ENCODE results near the gene SLC9A3.
A peak's percentile ranks its signal among the peaks of the same experiment; 100 is the strongest.

SLC9A3 gene

DNA sequence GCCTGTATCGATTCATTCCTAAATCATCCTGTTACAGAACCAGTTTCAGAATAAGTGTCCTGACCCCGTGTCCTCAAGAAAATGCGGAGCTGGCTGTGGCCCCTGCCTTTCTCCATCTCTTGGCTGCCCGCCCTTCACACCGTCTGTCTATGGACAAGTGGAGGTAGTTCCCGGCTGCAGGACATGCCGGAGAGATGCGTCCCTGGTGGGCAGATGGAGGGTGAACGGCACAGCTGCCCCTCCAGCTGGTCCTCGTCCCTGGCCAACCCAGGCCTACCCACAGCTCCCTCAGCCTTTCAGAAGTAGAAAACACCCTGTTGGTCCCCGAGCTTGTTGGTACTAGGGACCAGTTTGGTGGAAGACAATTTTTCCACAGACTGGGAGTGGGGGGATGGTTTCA lies 96.0 kb downstream of the SLC9A3 start:
- Mint-ChIP-seq H3K27ac (no peak overlapping the region), H3K4me3 (no peak overlapping the region), H3K36me3 (ENCODE audit: low read depth) (peaks cover 13% of the 10 kb centered on the region), H3K9me3 (no peaks in the 10 kb centered on the region), H3K27me3 (ENCODE audit: low read depth) (no peaks in the 10 kb centered on the region), H3K4me1 (ENCODE audit: low read depth) (peaks cover 5% of the 10 kb centered on the region)

DNA sequence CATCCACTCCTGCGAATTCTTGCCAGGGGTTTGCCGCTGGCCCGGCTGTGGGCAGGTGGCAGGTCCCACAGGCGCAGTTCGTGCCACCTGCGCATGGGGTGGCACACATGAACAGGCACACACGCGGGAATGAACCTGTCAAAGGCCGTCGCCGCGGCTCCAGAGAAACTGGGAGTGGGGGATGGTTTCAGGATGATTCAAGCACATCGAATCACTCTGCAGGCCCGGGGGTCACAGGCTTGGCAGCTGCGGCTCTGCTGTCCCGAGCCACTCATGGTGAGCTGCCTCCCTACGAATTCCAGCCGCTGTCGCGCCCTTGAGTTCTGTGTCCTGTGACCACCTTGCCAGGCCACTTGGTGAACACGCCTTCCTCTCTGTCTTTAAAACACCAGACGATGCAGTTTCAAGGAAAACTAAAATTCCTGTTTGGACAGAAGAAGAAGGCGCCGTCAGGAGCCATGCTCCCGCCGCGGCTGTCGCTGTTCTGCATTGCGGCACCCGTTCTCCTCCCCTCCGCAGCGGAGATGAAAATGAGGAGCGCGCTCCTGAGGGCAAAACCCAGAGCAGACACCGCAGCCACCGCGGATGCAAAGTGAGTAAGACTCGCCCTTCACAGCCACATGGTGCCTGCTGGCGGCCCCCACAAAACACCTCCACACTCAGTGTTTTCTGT lies 96.7 kb downstream of the SLC9A3 start:
- Mint-ChIP-seq H3K36me3 (ENCODE audit: low read depth) (peaks cover 13% of the 10 kb centered on the region), H3K27ac (no peak overlapping the region), H3K27me3 (ENCODE audit: low read depth) (no peaks in the 10 kb centered on the region), H3K4me3 (no peak overlapping the region), H3K9me3 (no peaks in the 10 kb centered on the region), H3K4me1 (ENCODE audit: low read depth) (peaks cover 9% of the 10 kb centered on the region)

DNA sequence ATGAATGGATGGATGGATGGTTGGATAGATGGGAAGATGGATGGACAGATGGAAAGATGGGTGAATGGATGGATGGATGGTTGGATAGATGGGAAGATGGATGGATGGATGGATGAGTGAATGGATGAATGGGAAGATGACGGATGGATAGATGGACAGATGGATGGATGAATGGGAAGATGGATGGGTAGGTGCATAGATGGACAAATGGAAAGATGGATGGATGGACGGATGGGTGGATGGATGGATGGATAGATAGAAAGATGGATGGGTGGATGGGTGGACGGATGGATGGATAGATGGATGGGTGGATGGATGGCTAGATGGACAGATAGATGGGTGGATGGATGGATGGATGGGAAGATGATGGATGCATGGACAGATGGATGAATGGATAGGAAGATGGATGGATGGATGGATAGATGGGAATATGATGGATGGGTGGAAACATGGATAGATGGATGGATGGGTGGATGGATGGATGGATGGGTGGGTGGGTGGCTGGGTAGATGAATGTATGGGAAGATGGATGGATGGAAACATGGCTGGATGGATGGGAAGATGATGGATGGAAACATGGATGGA lies 97.8 kb downstream of the SLC9A3 start:
- Mint-ChIP-seq H3K4me1 (ENCODE audit: low read depth) (peaks cover 9% of the 10 kb centered on the region), H3K4me3 (no peak overlapping the region), H3K9me3 (no peaks in the 10 kb centered on the region), H3K27me3 (ENCODE audit: low read depth) (no peaks in the 10 kb centered on the region), H3K27ac (peak overlapping the region; percentile 1), H3K36me3 (ENCODE audit: low read depth) (peaks cover 13% of the 10 kb centered on the region)

GRCh38 chr5:425714-426113 lies 98.5 kb downstream of the SLC9A3 start:
- no peak overlapping the region for H3K27ac Mint-ChIP-seq
- no peaks in the 10 kb centered on the region for H3K27me3 Mint-ChIP-seq (ENCODE audit: low read depth)
- H3K9me3 Mint-ChIP-seq = no peaks in the 10 kb centered on the region
- H3K4me3 Mint-ChIP-seq = no peak overlapping the region
- H3K4me1 Mint-ChIP-seq (ENCODE audit: low read depth) = peaks cover 9% of the 10 kb centered on the region
- H3K36me3 Mint-ChIP-seq (ENCODE audit: low read depth) = peaks cover 13% of the 10 kb centered on the region

DNA sequence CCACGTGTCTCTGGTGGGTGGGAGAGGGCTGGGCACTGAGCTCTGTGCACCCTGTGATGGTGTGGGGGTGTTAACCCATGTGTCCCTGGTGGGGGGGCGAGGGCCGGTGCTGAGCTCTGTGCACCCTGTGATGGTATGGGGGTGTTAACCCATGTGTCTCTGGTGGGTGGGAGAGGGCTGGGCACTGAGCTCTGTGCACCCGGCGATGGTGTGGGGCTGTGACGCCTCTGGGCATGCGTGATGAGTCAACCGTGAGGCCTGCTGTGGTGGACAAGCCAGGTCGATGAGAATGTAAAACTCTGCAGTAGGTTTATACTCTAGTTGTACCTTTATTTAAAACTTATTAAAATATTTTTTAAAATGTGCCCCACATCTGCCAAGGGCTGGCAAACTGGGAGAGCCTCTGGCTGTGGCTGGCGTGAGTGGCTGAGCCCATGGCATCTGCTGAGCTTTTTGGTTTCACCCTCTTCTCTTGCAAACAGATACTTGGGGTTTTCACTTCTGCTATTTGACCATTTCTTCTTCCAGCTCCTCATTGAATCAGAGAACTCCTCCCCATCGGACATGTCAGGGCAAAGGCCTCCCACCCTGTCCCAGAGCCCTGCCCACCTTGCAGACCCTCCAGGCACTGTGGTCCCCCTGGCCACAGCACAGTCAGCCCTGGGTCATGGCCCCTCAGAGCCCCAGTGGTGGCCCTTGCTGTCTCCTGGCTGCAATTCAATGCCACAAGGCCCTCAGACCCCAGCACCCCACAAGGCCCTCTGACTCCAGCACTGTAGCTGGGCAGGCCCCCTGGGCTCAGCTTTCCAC lies 99.7 kb downstream of the SLC9A3 start:
- no peak overlapping the region for H3K4me3 Mint-ChIP-seq
- no peaks in the 10 kb centered on the region for H3K9me3 Mint-ChIP-seq
- peaks cover 13% of the 10 kb centered on the region for H3K36me3 Mint-ChIP-seq (ENCODE audit: low read depth)
- no peaks in the 10 kb centered on the region for H3K27me3 Mint-ChIP-seq (ENCODE audit: low read depth)
- H3K27ac Mint-ChIP-seq = no peak overlapping the region
- peaks cover 9% of the 10 kb centered on the region for H3K4me1 Mint-ChIP-seq (ENCODE audit: low read depth)

GRCh38 chr5:423626-424261 lies 100.5 kb downstream of the SLC9A3 start:
- Mint-ChIP-seq H3K4me1 (ENCODE audit: low read depth) (peaks cover 9% of the 10 kb centered on the region), H3K4me3 (no peak overlapping the region), H3K27me3 (ENCODE audit: low read depth) (no peaks in the 10 kb centered on the region), H3K36me3 (ENCODE audit: low read depth) (peaks cover 13% of the 10 kb centered on the region), H3K27ac (no peak overlapping the region), H3K9me3 (no peaks in the 10 kb centered on the region)

DNA sequence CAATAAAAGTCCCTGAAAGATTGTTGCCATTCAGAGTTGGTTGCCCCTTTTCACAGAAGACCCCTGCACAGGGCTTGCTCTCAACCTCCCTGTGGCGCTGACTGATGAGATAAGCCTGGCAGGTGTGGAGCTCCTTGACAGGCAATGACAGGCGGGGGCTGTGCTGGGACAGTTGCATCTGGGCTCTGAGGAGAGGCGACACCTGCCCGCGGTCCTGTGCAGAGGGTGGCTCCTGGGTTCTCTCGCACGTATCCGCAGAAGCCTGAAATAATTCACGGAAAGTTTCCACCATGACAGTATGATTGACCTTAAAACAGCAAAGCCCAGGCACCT lies 101.0 kb downstream of the SLC9A3 start:
- Mint-ChIP-seq H3K27ac (no peak overlapping the region), H3K36me3 (ENCODE audit: low read depth) (peaks cover 12% of the 10 kb centered on the region), H3K4me3 (no peak overlapping the region), H3K9me3 (no peaks in the 10 kb centered on the region), H3K27me3 (ENCODE audit: low read depth) (no peaks in the 10 kb centered on the region), H3K4me1 (ENCODE audit: low read depth) (peaks cover 9% of the 10 kb centered on the region)

DNA sequence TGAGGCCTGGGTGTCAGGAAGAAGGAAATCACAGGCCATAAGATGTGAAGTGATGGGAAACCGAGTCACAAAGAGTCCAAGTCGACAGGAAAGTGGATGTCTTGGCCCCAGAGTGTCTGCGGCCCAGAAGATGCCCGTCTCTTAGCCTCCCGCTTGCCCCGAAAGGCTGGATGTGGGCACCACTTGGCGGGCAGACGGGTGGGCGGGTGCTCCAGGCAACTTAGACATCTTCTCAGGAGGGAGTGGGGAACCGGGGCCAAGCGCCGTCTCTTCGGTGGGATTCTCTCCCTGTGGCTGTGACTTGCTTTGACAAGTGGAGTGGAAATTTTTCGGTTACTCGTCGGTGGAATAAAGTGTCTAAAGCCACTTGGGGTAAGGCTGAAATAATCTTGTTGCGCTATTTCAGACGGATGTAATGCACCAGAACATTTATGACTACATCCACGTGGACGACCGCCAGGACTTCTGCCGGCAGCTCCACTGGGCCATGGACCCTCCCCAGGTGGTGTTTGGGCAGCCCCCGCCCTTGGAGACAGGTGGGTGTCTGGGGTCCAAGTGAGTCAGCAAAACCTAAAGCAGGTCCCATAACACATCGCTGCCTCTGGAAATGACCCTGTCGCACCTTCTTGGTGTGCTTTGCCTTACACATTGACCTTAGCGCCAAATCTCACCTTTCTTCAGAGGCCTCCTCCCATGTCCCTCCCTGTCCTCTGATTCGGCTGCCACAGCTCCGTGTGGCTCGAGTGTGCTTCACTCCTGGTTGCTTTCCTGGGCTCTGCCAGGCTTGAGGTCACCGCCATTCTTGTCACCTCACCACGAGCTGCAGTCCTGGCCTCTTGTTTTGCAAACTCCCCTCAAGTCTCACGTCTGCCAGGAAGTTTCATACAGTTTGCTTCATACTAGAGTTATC lies 101.7 kb downstream of the SLC9A3 start:
- no peaks in the 10 kb centered on the region for H3K27me3 Mint-ChIP-seq (ENCODE audit: low read depth)
- no peak overlapping the region for H3K4me3 Mint-ChIP-seq
- H3K4me1 Mint-ChIP-seq (ENCODE audit: low read depth) = peaks cover 9% of the 10 kb centered on the region
- H3K9me3 Mint-ChIP-seq = no peaks in the 10 kb centered on the region
- H3K36me3 Mint-ChIP-seq (ENCODE audit: low read depth) = peaks cover 8% of the 10 kb centered on the region
- no peak overlapping the region for H3K27ac Mint-ChIP-seq

DNA sequence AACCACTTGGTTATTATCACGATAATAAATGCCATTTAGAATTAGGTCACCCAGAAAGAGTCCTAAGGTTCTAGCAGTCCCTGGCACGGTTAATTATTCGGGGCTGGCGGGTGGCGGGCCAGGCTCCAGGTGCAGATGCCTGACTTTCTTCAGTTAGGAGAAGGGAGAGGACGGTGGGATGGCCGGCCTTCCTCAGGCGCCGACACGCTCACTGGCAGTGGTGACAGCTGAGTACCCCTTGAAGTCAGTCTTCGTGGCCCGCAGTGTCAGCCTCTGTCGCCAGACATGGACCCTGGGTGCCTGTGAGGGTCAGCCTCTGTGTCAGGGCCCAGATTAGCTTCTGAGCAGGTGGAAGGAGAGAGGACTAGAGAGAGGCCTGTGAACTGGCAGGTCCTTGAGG lies 102.3 kb downstream of the SLC9A3 start:
- Mint-ChIP-seq H3K9me3 (no peaks in the 10 kb centered on the region), H3K27ac (no peak overlapping the region), H3K4me3 (no peak overlapping the region), H3K36me3 (ENCODE audit: low read depth) (peaks cover 8% of the 10 kb centered on the region), H3K27me3 (ENCODE audit: low read depth) (no peaks in the 10 kb centered on the region), H3K4me1 (ENCODE audit: low read depth) (peaks cover 9% of the 10 kb centered on the region)

GRCh38 chr5:421287-421880 lies 102.9 kb downstream of the SLC9A3 start:
- H3K27me3 Mint-ChIP-seq (ENCODE audit: low read depth) = no peaks in the 10 kb centered on the region
- no peaks in the 10 kb centered on the region for H3K9me3 Mint-ChIP-seq

DNA sequence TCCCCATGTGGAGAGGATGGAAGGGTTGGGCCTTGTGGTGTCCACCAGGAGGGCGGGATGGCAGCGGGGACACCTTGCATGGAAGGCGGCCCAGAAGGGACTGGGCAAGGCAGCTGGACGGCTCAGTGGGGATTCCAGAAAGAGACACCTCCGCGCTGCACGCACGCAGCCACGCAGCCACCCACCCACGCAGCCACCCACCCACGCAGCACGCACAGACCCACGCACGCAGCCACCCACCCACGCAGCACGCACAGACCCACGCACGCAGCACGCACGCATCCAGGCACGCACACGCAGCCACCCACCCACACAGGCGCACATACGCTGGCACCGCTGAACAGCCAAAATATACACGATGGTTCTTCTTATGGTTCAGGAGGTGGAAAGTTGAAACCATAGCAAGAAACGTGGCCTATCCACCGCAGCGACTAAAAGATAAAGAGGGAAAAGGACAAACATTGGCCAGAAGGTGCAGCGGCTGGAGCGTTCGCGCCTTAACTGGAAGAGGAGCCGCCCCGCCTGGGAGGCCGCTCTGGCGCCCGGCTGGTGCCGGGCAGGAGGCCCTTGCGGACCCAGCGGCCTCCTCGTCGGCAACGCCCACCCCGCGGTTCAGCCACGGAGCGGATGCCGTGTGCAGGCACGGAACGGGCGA lies 103.5 kb downstream of the SLC9A3 start:
- H3K9me3 Mint-ChIP-seq = no peaks in the 10 kb centered on the region
- H3K27ac Mint-ChIP-seq = no peak overlapping the region
- H3K4me1 Mint-ChIP-seq (ENCODE audit: low read depth) = peaks cover 7% of the 10 kb centered on the region
- no peak overlapping the region for H3K4me3 Mint-ChIP-seq
- H3K36me3 Mint-ChIP-seq (ENCODE audit: low read depth) = peaks cover 3% of the 10 kb centered on the region
- H3K27me3 Mint-ChIP-seq (ENCODE audit: low read depth) = no peaks in the 10 kb centered on the region

More at GRCh38 chr5:421287-421880, 102.9 kb downstream of the SLC9A3 start:
- Mint-ChIP-seq H3K4me3 (no peak overlapping the region), H3K36me3 (ENCODE audit: low read depth) (peaks cover 4% of the 10 kb centered on the region), H3K4me1 (ENCODE audit: low read depth) (peaks cover 9% of the 10 kb centered on the region), H3K27ac (no peak overlapping the region)
